ENCODE measurements around the gene ZNF273.
"Not testable (repeated sequence)": the region's sequence is repeated elsewhere in the genome, so short reads cannot be mapped to it uniquely, and the experiment has no call there.

Gene ZNF273

DNA sequence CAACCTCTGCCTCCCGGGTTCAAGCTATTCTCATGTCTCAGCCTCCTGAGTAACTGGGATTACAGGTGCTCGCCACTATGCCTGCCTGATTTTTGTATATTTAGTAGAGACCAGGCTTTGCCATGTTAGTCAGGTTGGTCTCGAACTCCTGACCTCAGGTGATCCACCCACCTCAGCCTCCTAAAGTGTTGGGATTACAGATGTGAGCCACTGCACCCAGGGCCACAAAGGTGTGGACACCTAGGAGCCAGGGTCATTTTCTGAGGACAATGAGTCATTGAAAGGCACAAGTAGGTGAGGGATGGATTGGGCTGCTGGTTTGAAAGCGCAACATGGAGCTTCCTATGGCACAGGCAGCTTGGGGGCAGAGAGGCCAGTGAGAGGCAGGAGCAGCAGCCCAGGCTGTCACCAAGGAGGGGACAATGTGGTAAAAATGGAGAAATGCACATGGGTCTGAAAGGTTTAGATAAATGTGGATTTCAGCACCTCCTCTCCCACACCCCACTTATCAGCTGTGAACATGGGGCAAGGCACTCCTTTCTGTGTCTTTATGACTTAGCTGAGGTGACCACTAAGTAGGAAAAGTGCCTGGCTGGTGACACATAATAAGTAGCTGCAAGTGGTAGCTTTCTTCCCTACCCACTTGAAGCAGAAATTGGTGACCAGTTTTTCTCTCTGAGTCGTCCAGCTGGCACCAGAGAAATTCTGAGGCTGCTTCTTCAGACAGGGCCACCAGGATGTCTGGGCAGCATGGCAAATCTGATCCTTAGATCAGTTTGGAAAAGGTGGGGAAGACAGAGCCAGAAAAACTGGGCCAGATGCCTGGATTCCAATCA, 41.8 kb downstream of the ZNF273 start:
- DNase-seq (ENCODE audit: low read depth), result not testable (repeated sequence)

DNA sequence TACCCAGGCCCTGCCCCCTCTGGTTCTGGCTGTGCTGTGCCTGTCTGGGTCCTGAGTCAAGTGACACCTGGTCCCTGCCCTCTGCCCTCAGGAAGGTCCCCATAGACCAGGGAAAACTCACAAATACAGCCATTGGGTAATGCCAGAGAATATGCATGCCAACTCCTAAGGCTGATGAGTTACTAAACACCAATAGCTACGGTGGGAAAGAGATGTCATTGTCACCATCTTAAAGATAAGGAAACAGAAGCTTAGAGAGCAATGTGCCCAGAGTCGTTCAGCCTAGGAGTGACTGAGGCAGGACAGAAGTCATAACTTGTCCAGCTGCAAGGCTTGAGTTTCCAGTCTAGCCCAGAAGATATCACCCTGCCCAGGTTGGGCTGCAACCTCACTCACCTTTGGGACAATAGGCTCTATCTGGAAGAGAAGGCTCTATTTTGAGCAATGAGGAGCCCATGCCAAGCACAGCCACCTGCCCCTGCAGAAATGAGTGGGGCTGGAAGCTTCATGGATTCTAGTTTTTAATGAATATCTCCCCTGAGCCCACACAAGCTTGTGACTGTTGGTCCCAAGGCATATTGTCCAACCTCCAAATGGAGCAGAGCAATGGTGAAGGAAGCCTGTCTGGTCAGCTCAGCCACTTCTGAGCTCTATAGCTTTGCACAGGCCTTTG, 42.6 kb downstream of the ZNF273 start:
- no peak for DNase-seq (ENCODE audit: low read depth)

DNA sequence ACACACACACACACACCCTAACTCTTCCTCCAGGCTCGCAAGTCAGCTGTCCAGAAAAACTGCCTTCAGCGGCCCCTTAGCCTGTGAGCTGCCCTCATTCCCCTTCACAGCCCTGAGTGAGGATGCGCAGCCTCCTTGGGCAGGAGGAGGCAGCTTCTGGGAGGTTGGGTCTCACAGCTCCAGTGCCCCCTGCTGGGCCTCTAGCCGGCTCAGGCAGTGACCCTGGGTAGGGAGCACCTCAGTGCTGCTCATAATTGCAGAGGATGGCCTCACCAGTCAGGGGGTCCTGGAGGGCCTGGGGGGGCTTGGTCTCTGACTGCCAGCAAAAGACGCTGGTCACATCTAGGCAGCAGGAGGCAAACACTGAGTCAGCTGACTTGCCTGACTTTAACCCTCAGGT, 43.7 kb downstream of the ZNF273 start:
- DNase-seq (ENCODE audit: low read depth), result peak; percentile 15

DNA sequence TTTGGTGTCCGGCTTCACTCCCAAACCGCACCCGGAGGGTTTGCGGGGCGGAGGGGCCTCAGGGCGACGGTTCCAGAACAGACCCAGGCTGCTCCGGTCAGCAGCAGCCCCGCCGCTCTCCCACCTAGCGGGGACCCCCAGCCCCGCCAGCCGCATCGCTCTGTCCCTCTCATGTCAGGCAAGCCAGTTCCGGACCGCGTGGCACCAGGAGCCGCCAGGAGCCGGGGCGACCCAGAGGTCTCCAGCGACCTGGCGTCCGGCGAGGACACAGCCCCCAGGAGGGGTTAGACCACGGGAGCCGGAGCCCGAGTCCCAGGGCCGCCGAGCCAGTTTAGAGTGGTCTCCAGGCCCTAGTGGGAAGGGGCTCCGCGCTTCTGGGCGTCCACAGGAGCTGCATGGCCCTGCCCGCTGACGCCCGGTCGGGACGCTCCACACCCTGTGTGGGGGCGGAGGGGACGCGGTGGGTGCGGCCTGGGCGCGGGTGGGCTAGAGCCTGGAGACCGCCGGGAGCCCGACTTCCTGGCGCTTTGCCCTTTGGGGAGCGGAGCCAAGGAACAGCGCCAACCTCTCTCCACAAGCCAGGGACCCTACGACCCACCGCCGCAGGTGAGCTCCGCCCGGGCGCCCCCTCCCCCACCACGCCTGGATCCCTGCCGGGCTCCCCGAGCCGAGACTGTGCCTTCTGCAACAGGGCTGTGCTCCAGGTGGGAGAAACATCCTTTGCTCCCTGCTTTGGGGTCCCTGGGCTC, 44.4 kb downstream of the ZNF273 start:
- DNase-seq (ENCODE audit: low read depth), result no peak

DNA sequence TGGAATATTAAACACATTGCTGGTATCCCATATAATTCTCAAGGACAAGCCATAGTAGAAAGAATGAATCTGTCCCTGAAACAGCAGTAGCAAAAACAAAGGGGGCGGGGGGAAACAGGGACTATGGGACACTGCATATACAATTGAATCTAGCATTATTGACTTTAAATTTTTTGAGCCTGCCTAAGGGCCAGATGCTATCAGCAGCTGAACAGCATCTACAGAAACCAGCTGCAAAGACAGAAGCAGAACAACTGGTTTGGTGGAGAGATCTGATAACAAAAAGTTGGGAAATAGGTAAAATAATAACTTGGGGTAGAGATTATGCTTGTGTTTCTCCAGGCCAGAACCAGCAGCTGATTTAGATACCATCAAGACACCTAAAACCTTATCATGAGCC, 45.7 kb downstream of the ZNF273 start:
- DNase-seq (ENCODE audit: low read depth), result not testable (repeated sequence)

DNA sequence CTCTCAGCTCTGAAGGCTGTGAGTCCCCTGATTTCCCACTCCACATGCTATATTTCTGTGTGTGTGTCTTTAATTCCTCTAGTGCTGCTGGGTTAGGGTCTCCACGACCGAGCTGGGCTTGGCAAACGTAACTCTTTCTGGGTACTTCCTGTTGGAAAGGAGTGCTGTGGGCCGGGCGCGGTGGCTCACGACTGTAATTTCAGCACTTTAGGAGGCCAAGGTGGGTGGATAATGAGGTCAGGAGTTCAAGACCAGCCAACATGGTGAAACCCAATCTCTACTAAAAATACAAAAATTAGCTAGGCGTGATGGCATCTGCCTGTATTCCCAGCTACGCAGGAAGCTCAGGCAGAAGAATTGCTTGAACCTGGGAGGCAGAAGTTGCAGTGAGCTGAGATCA, 47.6 kb downstream of the ZNF273 start:
- DNase-seq (ENCODE audit: low read depth), result not testable (repeated sequence)

DNA sequence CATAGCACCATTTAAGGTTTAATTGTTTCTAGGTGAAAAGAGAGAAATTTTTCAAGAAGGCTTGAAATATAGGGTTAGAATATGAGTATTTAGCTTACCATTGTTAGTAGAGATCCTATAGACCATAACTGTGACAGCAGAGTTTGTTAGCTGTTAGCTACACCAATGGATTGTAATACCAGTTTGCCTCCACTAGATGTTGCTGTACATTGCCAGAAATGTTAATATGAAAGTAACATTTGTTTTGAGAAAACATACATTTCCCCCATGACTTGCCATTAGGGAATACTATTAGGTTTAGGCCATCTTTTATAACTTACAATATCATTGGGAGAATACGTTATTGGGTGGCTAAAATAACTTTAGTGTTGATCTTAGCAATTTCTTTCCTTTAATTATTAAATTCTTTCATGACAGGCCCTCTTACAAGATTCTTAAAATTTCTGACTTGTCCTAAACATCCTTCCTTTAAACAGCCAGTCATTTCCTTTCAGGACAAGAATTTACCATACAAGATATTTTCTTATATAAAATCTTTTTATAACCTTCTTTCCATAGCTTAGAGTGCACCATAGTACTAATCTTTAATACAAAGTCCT, 48.3 kb downstream of the ZNF273 start:
- DNase-seq (ENCODE audit: low read depth), result peak; percentile 56

DNA sequence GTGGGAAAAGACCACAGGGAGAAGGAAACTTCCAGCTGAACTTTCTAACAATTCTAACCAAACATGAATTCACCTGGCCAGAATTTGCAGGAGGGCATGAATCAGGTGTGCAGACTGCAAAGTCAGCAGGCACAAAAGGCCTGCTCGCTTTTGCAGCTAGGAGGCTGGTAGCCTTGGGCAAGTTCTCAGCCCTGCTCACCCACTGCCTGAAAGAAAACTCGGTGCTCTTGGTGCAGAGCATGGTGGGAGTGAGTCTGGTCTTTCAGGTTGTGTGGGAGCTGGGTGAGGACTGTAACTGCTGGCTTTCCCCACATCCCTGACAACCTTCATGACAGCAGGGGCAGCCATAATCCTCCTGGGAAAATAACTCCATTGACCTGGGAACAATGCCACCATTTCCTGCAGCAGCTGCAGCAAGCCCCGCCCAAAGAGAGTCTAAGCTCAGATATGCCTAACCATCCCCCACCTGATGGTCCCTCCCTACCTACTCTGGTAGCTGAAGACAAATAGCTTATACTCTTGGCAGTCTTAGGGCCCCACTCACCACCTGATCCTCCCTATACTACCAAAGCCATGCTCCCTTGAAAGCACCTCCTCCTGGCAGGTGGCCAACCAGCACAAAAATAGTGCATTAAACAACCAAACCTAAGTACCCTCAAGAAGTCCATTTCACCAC, 56.1 kb downstream of the ZNF273 start:
- no peak for DNase-seq (ENCODE audit: low read depth)

DNA sequence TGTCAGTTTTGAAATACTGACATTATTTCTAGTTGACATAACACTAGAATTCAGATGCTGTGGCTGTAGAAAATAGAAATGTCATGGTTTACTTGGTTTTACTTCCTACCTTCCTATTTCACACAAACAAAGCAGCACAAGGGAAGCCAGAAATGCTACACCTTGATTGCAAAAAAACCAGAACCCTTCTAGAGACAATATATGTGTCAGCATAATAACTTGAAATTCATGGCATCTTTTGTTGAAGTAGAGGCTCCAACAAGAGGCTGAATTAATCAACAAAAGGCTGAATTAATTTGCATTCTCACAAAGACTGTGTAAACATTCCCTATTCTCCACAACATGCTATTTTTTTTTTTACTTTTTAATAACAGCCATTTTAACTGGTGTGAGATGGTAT, 62.5 kb downstream of the ZNF273 start:
- no peak for DNase-seq (ENCODE audit: low read depth)

DNA sequence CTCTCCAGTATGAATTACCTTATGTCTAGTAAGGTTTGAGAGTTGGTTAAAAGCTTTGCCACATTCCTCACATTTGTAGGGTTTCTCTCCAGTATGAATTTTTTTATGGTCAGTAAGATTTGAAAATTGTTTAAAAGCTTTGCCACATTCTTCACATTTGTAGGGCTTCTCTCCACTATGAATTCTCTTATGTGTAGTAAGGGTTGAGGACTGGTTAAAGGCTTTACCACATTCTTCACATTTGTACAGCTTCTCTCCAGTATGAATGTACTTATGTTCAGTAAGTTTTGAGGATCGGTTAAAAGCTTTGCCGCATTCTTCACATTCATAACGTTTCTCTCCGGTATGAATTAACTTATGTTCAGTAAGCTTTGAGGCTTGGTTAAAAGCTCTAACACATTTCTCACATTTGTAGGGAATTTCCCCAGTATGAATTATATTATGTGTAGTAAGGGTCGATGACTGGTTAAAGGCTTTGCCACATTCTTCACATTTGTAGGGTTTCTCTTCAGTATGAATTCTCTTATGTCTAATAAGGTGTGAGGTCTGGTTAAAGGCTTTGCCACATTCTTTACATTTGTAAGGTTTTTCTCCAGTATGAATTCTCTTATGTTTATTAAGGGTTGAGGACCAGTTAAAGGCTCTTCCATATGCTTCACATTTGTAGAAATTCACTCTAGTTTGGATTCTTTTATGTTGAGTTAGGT, 75.6 kb downstream of the ZNF273 start:
- DNase-seq (ENCODE audit: low read depth), result no peak
